Transverse colon (tissue), 4 donors: ENCODE results near the gene UBAC1.

Experiments used
- EP300 ChIP-seq: sonication (generic); formaldehyde crosslinking; IDR thresholded peaks from one replicate; pipeline ENCODE4 v1.6.1; 2017; ENCODE audit warnings: antibody characterized with exemption, low read depth
- POLR2A ChIP-seq: fragments of 450-650 bp; IDR thresholded peaks from one replicate; pipeline ENCODE4 v1.6.1; 2016; ENCODE audit warnings: antibody characterized with exemption, mild to moderate bottlenecking, moderate library complexity
- POLR2AphosphoS5 ChIP-seq, 3 donors: sonication (generic); formaldehyde crosslinking; IDR thresholded peaks; one replicate each; pipeline ENCODE4 v1.6.1; 2016; ENCODE audit warnings: antibody characterized with exemption in 3 of 3
- TF ChIP-seq, protein P1 (sequence below), 5 experiments: fragments of 200-600 bp in 3 of 5; fragments of 450-650 bp in 2 of 5; sonication (generic) in 3 of 5; IDR thresholded peaks; 1 replicate in 2 of 5; 2 replicates in 3 of 5; pipeline ENCODE4 v1.5.1; 2016 to 2017; ENCODE audit warnings: antibody characterized with exemption in 5 of 5, inconsistent platforms in 3 of 5, mild to moderate bottlenecking in 2 of 5, moderate library complexity in 1 of 5

GRCh38 chr9:135956802-135957174 is 4.4 kb downstream of the UBAC1 start:
- TF ChIP-seq, protein P1, sequence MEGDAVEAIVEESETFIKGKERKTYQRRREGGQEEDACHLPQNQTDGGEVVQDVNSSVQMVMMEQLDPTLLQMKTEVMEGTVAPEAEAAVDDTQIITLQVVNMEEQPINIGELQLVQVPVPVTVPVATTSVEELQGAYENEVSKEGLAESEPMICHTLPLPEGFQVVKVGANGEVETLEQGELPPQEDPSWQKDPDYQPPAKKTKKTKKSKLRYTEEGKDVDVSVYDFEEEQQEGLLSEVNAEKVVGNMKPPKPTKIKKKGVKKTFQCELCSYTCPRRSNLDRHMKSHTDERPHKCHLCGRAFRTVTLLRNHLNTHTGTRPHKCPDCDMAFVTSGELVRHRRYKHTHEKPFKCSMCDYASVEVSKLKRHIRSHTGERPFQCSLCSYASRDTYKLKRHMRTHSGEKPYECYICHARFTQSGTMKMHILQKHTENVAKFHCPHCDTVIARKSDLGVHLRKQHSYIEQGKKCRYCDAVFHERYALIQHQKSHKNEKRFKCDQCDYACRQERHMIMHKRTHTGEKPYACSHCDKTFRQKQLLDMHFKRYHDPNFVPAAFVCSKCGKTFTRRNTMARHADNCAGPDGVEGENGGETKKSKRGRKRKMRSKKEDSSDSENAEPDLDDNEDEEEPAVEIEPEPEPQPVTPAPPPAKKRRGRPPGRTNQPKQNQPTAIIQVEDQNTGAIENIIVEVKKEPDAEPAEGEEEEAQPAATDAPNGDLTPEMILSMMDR (IDR thresholded peaks at IDR 0.05), result no peak
- TF ChIP-seq EP300 (no peak), POLR2A (no peak), POLR2AphosphoS5 (IDR thresholded peaks at IDR 0.05) (no peak)
